ENCODE measurements around the gene MAD2L2.

Gene MAD2L2

DNA sequence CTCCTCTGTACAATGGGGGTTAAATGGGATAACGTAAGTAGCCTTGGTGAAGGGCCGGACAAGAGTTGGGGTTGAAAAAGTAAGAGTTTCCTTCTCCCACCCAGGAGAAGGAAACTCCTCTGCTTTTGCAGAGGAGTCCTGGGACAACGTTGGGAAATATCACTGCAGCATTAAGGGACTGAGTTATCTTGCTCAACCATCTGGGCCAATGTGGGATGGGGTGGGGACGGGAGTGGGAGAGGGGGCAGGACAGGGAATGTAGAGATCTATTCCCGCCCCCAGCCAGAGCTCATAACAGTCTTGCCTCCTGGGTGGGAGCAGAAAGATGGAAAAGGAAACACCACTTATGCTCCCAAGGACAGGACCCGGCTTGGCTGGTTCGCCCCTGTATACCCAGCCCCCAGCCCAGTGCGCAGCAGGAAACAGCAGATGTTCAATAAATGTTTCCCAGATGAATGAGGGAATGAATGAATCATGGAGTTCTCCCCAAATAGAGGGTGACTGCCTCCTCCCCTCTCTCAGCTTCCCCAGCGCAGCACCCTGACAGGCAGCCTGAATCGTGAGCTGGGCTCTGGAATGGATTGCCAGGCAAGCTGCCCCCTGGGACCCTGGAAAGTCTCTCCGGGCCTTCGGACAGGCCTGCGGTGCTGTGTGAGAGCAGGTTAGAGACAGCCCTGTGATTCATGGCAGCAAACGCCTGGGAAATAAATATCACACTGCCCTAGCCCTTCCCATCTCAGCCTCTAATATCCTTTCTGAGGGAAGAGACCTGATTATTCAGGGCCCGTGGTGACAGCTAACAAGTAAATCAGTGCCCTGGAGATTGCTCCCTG, 51.5 kb downstream of the MAD2L2 start:
- Histone ChIP-seq H3K27me3 (ENCODE audit: control insufficient read depth, insufficient read depth, low read length) (no peaks in the 10 kb centered on the region), H3K4me1 (ENCODE audit: control insufficient read depth, insufficient read depth, low read length) (no peaks in the 10 kb centered on the region), H3K36me3 (ENCODE audit: control insufficient read depth, insufficient read depth, low read length) (no peaks in the 10 kb centered on the region), H3K4me3 (ENCODE audit: low read length) (no peak overlapping the region), H3K9me3 (ENCODE audit: control insufficient read depth, low read length) (no peaks in the 10 kb centered on the region), H3K9ac (ENCODE audit: low read length) (no peak overlapping the region)

GRCh38 chr1:11628767-11629166, 52.2 kb downstream of the MAD2L2 start:
- Histone ChIP-seq H3K27me3 (ENCODE audit: control insufficient read depth, insufficient read depth, low read length) (no peaks in the 10 kb centered on the region), H3K9me3 (ENCODE audit: control insufficient read depth, low read length) (no peaks in the 10 kb centered on the region), H3K9ac (ENCODE audit: low read length) (no peak overlapping the region), H3K4me3 (ENCODE audit: low read length) (no peak overlapping the region), H3K4me1 (ENCODE audit: control insufficient read depth, insufficient read depth, low read length) (no peaks in the 10 kb centered on the region), H3K36me3 (ENCODE audit: control insufficient read depth, insufficient read depth, low read length) (no peaks in the 10 kb centered on the region)

DNA sequence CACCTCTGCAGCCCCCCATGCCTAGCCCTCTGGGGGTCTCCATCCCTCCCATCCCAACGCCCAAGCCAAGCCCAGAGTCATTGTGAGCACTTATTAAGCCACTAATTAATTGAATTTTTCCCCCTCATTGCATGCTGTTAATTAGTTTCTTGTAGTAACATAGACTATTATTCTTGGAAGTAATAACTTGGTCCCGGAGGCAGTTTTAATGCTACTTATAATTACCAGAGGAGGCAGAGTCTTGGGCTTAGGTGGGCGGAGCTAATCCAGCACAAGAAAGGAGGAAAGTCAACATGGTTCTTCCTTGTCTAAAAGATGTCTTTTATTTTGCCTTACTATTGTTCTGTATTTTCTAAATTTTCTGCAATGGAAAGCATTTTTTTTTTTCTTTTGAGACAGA, 54.4 kb downstream of the MAD2L2 start:
- Histone ChIP-seq H3K36me3 (ENCODE audit: control insufficient read depth, insufficient read depth, low read length) (no peaks in the 10 kb centered on the region), H3K4me1 (ENCODE audit: control insufficient read depth, insufficient read depth, low read length) (no peaks in the 10 kb centered on the region), H3K27me3 (ENCODE audit: control insufficient read depth, insufficient read depth, low read length) (no peaks in the 10 kb centered on the region), H3K4me3 (ENCODE audit: low read length) (no peak overlapping the region), H3K9me3 (ENCODE audit: control insufficient read depth, low read length) (no peaks in the 10 kb centered on the region), H3K9ac (ENCODE audit: low read length) (no peak overlapping the region)

Measured in mucosa of stomach (tissue), 1 donor.